PC-9 (cell line): ENCODE results near the gene CHST3.

ENCODE experiments used
- CTCF ChIP-seq: fragments of 200-600 bp; sonication (generic); conservative IDR thresholded peaks from 2 replicates; pipeline ENCODE4 v1.6.1; 2017; ENCODE audit warnings: mixed run types, antibody characterized with exemption, mild to moderate bottlenecking, moderate library complexity
- EZH2 ChIP-seq: fragments of 200-600 bp; sonication (generic); IDR thresholded peaks from 2 replicates; pipeline ENCODE4 v1.8.0; 2017; ENCODE audit warnings: antibody characterized with exemption, low read depth

- no peak for TF ChIP-seq CTCF
- no peak for TF ChIP-seq EZH2
These were observed 61.2 kb downstream of the CHST3 start for GRCh38 chr10:72025400-72025799.
